LNCAP (cell line): Measurements from ENCODE around the gene APLP2.

Experiments used
- TF ChIP-seq, protein P1 (sequence below): fragments of 450-650 bp; IDR thresholded peaks from 2 replicates; pipeline ENCODE4 v1.5.1; 2017; ENCODE audit warnings: mild to moderate bottlenecking

Gene APLP2

GRCh38 chr11:130188585-130189347, 119.1 kb downstream of the APLP2 start:
- TF ChIP-seq, protein P1, sequence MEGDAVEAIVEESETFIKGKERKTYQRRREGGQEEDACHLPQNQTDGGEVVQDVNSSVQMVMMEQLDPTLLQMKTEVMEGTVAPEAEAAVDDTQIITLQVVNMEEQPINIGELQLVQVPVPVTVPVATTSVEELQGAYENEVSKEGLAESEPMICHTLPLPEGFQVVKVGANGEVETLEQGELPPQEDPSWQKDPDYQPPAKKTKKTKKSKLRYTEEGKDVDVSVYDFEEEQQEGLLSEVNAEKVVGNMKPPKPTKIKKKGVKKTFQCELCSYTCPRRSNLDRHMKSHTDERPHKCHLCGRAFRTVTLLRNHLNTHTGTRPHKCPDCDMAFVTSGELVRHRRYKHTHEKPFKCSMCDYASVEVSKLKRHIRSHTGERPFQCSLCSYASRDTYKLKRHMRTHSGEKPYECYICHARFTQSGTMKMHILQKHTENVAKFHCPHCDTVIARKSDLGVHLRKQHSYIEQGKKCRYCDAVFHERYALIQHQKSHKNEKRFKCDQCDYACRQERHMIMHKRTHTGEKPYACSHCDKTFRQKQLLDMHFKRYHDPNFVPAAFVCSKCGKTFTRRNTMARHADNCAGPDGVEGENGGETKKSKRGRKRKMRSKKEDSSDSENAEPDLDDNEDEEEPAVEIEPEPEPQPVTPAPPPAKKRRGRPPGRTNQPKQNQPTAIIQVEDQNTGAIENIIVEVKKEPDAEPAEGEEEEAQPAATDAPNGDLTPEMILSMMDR: no peak

- TF ChIP-seq, protein P1: no peak
Measured at GRCh38 chr11:130189492-130190210, 120.0 kb downstream of the APLP2 start.

DNA sequence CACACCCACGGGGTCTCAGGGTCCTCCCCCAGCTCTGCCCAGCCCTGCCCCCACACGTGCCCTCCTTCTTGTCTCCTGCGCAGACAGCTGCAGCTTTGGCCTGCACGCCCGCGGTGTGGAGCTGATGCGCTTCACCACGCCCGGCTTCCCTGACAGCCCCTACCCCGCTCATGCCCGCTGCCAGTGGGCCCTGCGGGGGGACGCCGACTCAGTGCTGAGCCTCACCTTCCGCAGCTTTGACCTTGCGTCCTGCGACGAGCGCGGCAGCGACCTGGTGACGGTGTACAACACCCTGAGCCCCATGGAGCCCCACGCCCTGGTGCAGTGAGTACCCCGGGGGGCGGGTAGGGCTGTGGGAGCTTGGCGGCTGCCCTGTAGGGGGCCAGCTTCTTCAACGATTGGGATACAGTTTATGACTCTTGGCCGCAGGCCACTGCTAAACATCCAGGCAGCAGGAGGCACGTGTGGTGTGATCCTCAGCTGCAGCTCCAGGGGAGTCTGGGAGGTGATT, 120.7 kb downstream of the APLP2 start:
- TF ChIP-seq, protein P1: no peak

DNA sequence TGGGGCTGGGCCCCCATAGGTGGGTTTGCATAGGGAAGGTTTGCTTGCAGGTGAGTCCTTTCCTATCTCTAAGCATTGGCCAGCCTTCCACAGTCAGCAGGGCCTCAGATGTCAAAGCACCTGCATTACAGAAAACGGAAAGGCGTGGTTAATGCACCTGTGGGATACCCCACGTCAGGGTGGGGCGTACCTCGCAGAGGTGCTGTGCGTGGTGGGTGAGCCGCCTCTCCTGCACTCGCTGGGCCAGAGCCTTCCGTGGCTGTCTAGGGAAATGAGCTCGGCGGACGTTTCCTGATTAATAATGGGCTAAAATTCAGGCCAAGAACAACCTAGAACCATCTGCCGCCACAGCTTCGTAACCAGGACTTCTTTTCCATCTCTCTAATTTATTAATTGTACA, 122.2 kb downstream of the APLP2 start:
- TF ChIP-seq, protein P1: no peak

DNA sequence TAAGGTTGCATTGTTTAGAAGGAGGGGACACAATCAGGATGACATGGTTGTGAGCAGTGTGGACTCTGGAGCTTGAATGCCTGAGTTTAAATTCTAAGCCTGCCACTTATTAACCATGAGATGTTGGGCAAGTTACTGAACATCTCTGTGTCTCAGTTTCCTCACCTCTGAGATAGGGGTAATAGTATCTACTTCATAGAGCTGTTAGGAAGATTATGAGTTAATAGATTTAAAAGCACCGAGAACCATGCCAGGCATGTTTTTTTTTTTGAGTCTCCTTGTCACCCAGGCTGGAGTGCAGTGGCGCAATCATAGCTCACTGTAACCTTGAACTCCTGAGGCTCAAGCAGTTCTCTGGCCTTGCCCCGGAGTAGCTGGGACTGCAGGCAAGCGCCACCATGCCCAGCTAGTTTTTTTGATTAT, 123.2 kb downstream of the APLP2 start:
- TF ChIP-seq, protein P1: no peak
